K562 (cell line): Measurements from ENCODE around the gene FBXO8. TPM values are rescaled to one million over a fixed set of nuclear protein-coding genes. Genes with fewer than 3 reads are reported as not detected.

Experiments
- ATAC-seq: fragments of 200-7000 bp; cut with Tn5 transposase; 3 replicates; pipeline ENCODE4 v1.9.1; 2020; ENCODE audit warnings: moderate library complexity
- BruUV-seq: library from RNA; stranded (reverse); fragments of 400-500 nt; replicated peaks from 2 replicates; lab custom pipeline; 2021; lab: Mats Ljungman, UMichigan
- CTCF ChIA-PET: fragments of 300-600 bp; formaldehyde crosslinking; extraction: SDS; loops from one replicate; lab custom pipeline; 2021; ENCODE audit warnings: low intra/inter-chr PET ratio; lab: Yijun Ruan, JAX
- POLR2A ChIA-PET: fragments of 300-600, 350-650 bp; sonication (Branson Sonifier 250); formaldehyde crosslinking; extraction: SDS; loops from one replicate; lab custom pipeline; 2021; ENCODE audit warnings: antibody characterized with exemption, inconsistent platforms; lab: Yijun Ruan, JAX
- DNase-seq, 4 experiments: peaks; one replicate each; pipeline versions ENCODE4 v3.0.0 to v3.0.0-alpha.2; 2011 to 2018; ENCODE audit warnings: low spot score in 3 of 4, mixed read lengths in 3 of 4; ENCODE audit errors: extremely low read depth in 1 of 4
- FAIRE-seq: peaks from 2 replicates; lab custom pipeline; 2011; peaks lifted over from hg19 to GRCh38; lab: Jason Lieb, UNC
- H2AFZ ChIP-seq: 2 replicates; pipeline ENCODE4 v1.6.0; 2011; ENCODE audit warnings: low read depth, low read length, control low read depth, inconsistent platforms
- H3K27ac ChIP-seq: fragments of 200-600 bp; 3 replicates; pipeline ENCODE4 v1.8.0; 2011; ENCODE audit warnings: low read depth, mild to moderate bottlenecking, control low read depth, inconsistent platforms, low read length, moderate library complexity, mixed read lengths; ENCODE audit errors: extremely low read depth
- H3K27me3 ChIP-seq, 2 experiments: fragments of 300-600 bp in 1 of 2; 2 replicates in 1 of 2; 3 replicates in 1 of 2; pipeline versions ENCODE4 v1.6.0 to v1.8.0; 2011; ENCODE audit warnings: inconsistent platforms in 2 of 2, low read length in 2 of 2, mild to moderate bottlenecking in 1 of 2, mixed read lengths in 1 of 2, moderate library complexity in 1 of 2; ENCODE audit not compliant: control insufficient read depth in 2 of 2, insufficient read depth in 2 of 2
- H3K36me3 ChIP-seq: fragments of 300-600 bp; 3 replicates; pipeline ENCODE4 v1.8.0; 2011; ENCODE audit warnings: mild to moderate bottlenecking, low read length, inconsistent platforms; ENCODE audit not compliant: control insufficient read depth, insufficient read depth
- H3K4me1 ChIP-seq, 2 experiments: fragments of 200-600 bp in 1 of 2; replicated peaks in 1 of 2; 2 replicates in 1 of 2; 3 replicates in 1 of 2; pipeline versions ENCODE4 v1.5.1 to v1.8.0; 2011; ENCODE audit warnings: inconsistent platforms in 2 of 2, low read length in 2 of 2, mild to moderate bottlenecking in 1 of 2, mixed read lengths in 1 of 2, moderate library complexity in 1 of 2; ENCODE audit not compliant: control insufficient read depth in 2 of 2, insufficient read depth in 2 of 2
- H3K4me2 ChIP-seq: 2 replicates; pipeline ENCODE4 v1.6.1; 2011; ENCODE audit warnings: low read length, control low read depth, inconsistent platforms, mixed read lengths; ENCODE audit not compliant: insufficient read depth
- H3K4me3 ChIP-seq: fragments of 200-600 bp; sonication (generic), shearing (Covaris generic); 2 replicates; pipeline ENCODE4 v1.5.1; 2016; ENCODE audit warnings: control low read depth, inconsistent platforms
- H3K79me2 ChIP-seq: fragments of 200-600 bp; 3 replicates; pipeline ENCODE4 v1.8.0; 2011; ENCODE audit warnings: low read length, inconsistent platforms; ENCODE audit not compliant: control insufficient read depth, insufficient read depth
- H3K9ac ChIP-seq, 2 experiments: 2 replicates each; pipeline versions ENCODE4 v1.6.0 to v1.6.1; 2011; ENCODE audit warnings: low read depth in 2 of 2, low read length in 2 of 2, control low read depth in 1 of 2, inconsistent platforms in 1 of 2, mild to moderate bottlenecking in 1 of 2, mixed read lengths in 1 of 2; ENCODE audit not compliant: insufficient read depth in 1 of 2
- H3K9me1 ChIP-seq: one replicate; pipeline ENCODE4 v1.6.0; 2011; ENCODE audit warnings: inconsistent platforms, mild to moderate bottlenecking, low read length, moderate library complexity; ENCODE audit not compliant: control insufficient read depth, insufficient read depth
- H3K9me3 ChIP-seq: replicated peaks from 2 replicates; pipeline ENCODE4 v1.5.1; 2011; ENCODE audit warnings: low read depth, low read length, inconsistent platforms; ENCODE audit not compliant: control insufficient read depth, insufficient read depth
- H4K20me1 ChIP-seq: replicated peaks from 2 replicates; pipeline ENCODE4 v1.6.1; 2011; ENCODE audit warnings: low read length, inconsistent platforms, mixed read lengths; ENCODE audit not compliant: control insufficient read depth, insufficient read depth
- CBFA2T3 ChIP-seq: fragments of 450-650 bp; IDR thresholded peaks from 2 replicates; pipeline ENCODE4 v1.6.1; 2017
- CREB1 ChIP-seq, 2 experiments: sonication (generic) in 1 of 2; formaldehyde crosslinking in 1 of 2; IDR thresholded peaks; 2 replicates each; pipeline versions ENCODE4 v1.6.1 to v1.8.0; 2012 to 2022; ENCODE audit warnings: inconsistent platforms in 1 of 2, mild to moderate bottlenecking in 1 of 2, missing genetic modification reagents in 1 of 2, moderate library complexity in 1 of 2
- DNMT1 ChIP-seq: fragments of 450-650 bp; IDR thresholded peaks from 2 replicates; pipeline ENCODE4 v1.6.1; 2016; ENCODE audit warnings: antibody characterized with exemption, mild to moderate bottlenecking
- HNRNPLL ChIP-seq: fragments of 200-400 bp; formaldehyde crosslinking; IDR thresholded peaks from 2 replicates; pipeline ENCODE4 v1.6.1; 2017; ENCODE audit warnings: low read length, low read depth, mild to moderate bottlenecking; ENCODE audit not compliant: poor library complexity, severe bottlenecking
- HSF4 ChIP-seq: fragments of 250-450 bp; sonication (Bioruptor Pico); IDR thresholded peaks from 2 replicates; pipeline ENCODE4 v2.1.2; 2022; ENCODE audit warnings: mild to moderate bottlenecking, moderate library complexity, borderline replicate concordance
- LARP7 ChIP-seq: fragments of 450-650 bp; IDR thresholded peaks from 2 replicates; pipeline ENCODE4 v1.6.1; 2016
- SREBF2 ChIP-seq: sonication (generic); formaldehyde crosslinking; IDR thresholded peaks from 2 replicates; pipeline ENCODE4 v1.4.0; 2020; ENCODE audit warnings: mild to moderate bottlenecking, missing genetic modification reagents
- TCF3 ChIP-seq: sonication (generic); formaldehyde crosslinking; IDR thresholded peaks from 2 replicates; pipeline ENCODE4 v1.4.0; 2020; ENCODE audit warnings: mild to moderate bottlenecking, missing genetic modification reagents
- TEAD4 ChIP-seq, 2 experiments: sonication (generic) in 1 of 2; formaldehyde crosslinking in 1 of 2; IDR thresholded peaks; 2 replicates each; pipeline versions ENCODE4 v1.6.1 to v1.8.0; 2012 to 2022; ENCODE audit warnings: borderline replicate concordance in 1 of 2, inconsistent platforms in 1 of 2, low read length in 1 of 2, mild to moderate bottlenecking in 1 of 2, missing genetic modification reagents in 1 of 2
- ZNF165 ChIP-seq: fragments of 250-450 bp; sonication (Bioruptor Pico); IDR thresholded peaks from 2 replicates; pipeline ENCODE4 v1.4.0; 2020; ENCODE audit warnings: borderline replicate concordance
- ZNF24 ChIP-seq: fragments of 450-650 bp; IDR thresholded peaks from 2 replicates; pipeline ENCODE4 v1.6.1; 2016
- ZNF316 ChIP-seq: fragments of 450-650 bp; IDR thresholded peaks from 2 replicates; pipeline ENCODE4 v1.6.1; 2016
- ZNF668 ChIP-seq: fragments of 250-450 bp; sonication (Bioruptor Pico); IDR thresholded peaks from 2 replicates; pipeline ENCODE4 v1.8.0; 2022; ENCODE audit warnings: mild to moderate bottlenecking, inconsistent platforms
- ZNF778 ChIP-seq: fragments of 450-650 bp; formaldehyde crosslinking; IDR thresholded peaks from 2 replicates; pipeline ENCODE4 v1.4.0; 2020; ENCODE audit warnings: mild to moderate bottlenecking, moderate library complexity
- ZZZ3 ChIP-seq: fragments of 450-650 bp; IDR thresholded peaks from 2 replicates; pipeline ENCODE4 v1.6.1; 2016; ENCODE audit warnings: antibody characterized with exemption, mild to moderate bottlenecking, moderate library complexity
- in situ Hi-C: fragments of 300-500 bp; cut with MboI; formaldehyde crosslinking; loops from 4 replicates; pipeline ENCODE4 v1.15.0; 2018; ENCODE audit warnings: inconsistent platforms, mixed read lengths
- intact Hi-C: fragments of 100-400 bp; cut with micrococcal nuclease; formaldehyde crosslinking; loops from 2 replicates; pipeline ENCODE4 v1.14.2; 2022
- polyA plus RNA-seq, 8 experiments: library from polyadenylated mRNA; depleted of rRNA in 4 of 8; stranded (reverse) in 5 of 8; unstranded in 3 of 8; fragments of >200 nt; fragmentation: Nextera tagmentation in 2 of 8; fragmentation: Illumina TruSeq in 1 of 8; extraction: Ambion mirVana in 2 of 8; extraction: Trizol in 1 of 8; gene quantifications; 2 replicates each; pipeline versions ENCODE4 v1.2.1 to v1.2.3, GENCODE V29; 2011 to 2014; ENCODE audit warnings: inconsistent platforms in 1 of 8, missing spikeins in 1 of 8
- total RNA-seq, 7 experiments: library from RNA; depleted of rRNA in 6 of 7; stranded (reverse); fragments of >200 nt in 6 of 7; fragmentation: Illumina TruSeq in 2 of 7; extraction: Trizol in 2 of 7; gene quantifications; 2 replicates each; pipeline versions ENCODE4 v1.2.1 to v1.2.3, GENCODE V29; 2011 to 2021; ENCODE audit warnings: low replicate concordance in 1 of 7
- TF ChIP-seq, protein P1 (sequence below): fragments of 150-350 bp; IDR thresholded peaks from 2 replicates; pipeline ENCODE4 v1.6.1; 2014; ENCODE audit warnings: low read depth, mild to moderate bottlenecking, low read length, borderline replicate concordance
- TF ChIP-seq, protein P2 (sequence below): sonication (generic); formaldehyde crosslinking; IDR thresholded peaks from 2 replicates; pipeline ENCODE4 v1.8.0; 2023; ENCODE audit warnings: mild to moderate bottlenecking, missing genetic modification reagents
- TF ChIP-seq, protein P3 (sequence below): sonication (generic); formaldehyde crosslinking; IDR thresholded peaks from 2 replicates; pipeline ENCODE4 v1.5.0; 2020; ENCODE audit warnings: missing genetic modification reagents

FBXO8 gene
- total and polyA plus RNA-seq, 9 of the 15 experiments (the other 6 are each of a cell fraction or from before 2014, with no cell fraction given): 12.9 to 27.1 (median 14.8) TPM

DNA sequence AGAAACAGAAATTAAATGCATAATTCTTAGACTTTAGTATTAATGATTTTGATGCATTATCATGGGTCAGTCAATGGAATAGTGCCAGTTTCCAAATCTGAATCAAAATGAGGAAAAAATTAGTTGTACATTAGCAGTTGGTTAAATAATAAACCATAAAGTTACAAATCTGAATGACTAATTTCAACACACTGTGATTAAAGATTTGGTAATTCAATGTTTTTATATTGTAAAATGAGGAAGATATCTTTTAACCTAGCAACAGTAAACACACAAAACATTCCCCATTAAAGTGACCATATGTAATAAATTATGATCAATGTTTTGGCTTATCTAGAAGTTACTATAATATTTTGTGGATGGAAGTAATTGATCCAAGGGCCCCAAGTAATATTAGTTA is 1.6 kb downstream of the FBXO8 start:
- Histone ChIP-seq H3K4me2 (peak overlapping the region; percentile 95), H2AFZ (no peak overlapping the region), H3K9me3 (no peaks in the 10 kb centered on the region; the same call in 1 of the 2 replicates), H3K36me3 (peaks cover under 1% of the 10 kb centered on the region; the same call in 1 of the 3 replicates), H3K27ac (peak overlapping the region; percentile 100; the same call in 2 of the 3 replicates), H3K79me2 (peaks cover 100% of the 10 kb centered on the region), H3K9me1 (no peaks in the 10 kb centered on the region), H3K9ac (peak overlapping the region in 1 of 2 experiments; percentile 99; a peak in 2 of 4 replicates), H3K4me1 (peaks cover 0 to 3% of the 10 kb centered on the region in 2 experiments; a peak in 3 of 5 replicates), H4K20me1 (no peaks in the 10 kb centered on the region), H3K27me3 (no peaks in the 10 kb centered on the region), H3K4me3 (peak overlapping the region; percentile 65)
- POLR2A ChIA-PET: interaction anchor here (0.9 to 1.0 kb wide), 2 partner anchors 15 to 142 kb away, joined by 3 read pairs; no protein-coding TSS in a partner anchor
- no peak for TF ChIP-seq ZZZ3
- no peak for TF ChIP-seq ZNF24
- no peak for TF ChIP-seq DNMT1
- no peak for TF ChIP-seq ZNF165 (CRISPR knock-in tag)
- TF ChIP-seq HNRNPLL: no peak
- TF ChIP-seq, protein P1, sequence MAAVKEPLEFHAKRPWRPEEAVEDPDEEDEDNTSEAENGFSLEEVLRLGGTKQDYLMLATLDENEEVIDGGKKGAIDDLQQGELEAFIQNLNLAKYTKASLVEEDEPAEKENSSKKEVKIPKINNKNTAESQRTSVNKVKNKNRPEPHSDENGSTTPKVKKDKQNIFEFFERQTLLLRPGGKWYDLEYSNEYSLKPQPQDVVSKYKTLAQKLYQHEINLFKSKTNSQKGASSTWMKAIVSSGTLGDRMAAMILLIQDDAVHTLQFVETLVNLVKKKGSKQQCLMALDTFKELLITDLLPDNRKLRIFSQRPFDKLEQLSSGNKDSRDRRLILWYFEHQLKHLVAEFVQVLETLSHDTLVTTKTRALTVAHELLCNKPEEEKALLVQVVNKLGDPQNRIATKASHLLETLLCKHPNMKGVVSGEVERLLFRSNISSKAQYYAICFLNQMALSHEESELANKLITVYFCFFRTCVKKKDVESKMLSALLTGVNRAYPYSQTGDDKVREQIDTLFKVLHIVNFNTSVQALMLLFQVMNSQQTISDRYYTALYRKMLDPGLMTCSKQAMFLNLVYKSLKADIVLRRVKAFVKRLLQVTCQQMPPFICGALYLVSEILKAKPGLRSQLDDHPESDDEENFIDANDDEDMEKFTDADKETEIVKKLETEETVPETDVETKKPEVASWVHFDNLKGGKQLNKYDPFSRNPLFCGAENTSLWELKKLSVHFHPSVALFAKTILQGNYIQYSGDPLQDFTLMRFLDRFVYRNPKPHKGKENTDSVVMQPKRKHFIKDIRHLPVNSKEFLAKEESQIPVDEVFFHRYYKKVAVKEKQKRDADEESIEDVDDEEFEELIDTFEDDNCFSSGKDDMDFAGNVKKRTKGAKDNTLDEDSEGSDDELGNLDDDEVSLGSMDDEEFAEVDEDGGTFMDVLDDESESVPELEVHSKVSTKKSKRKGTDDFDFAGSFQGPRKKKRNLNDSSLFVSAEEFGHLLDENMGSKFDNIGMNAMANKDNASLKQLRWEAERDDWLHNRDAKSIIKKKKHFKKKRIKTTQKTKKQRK: no peak
- TF ChIP-seq, protein P2, sequence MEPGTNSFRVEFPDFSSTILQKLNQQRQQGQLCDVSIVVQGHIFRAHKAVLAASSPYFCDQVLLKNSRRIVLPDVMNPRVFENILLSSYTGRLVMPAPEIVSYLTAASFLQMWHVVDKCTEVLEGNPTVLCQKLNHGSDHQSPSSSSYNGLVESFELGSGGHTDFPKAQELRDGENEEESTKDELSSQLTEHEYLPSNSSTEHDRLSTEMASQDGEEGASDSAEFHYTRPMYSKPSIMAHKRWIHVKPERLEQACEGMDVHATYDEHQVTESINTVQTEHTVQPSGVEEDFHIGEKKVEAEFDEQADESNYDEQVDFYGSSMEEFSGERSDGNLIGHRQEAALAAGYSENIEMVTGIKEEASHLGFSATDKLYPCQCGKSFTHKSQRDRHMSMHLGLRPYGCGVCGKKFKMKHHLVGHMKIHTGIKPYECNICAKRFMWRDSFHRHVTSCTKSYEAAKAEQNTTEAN: no peak
- TF ChIP-seq, protein P3, sequence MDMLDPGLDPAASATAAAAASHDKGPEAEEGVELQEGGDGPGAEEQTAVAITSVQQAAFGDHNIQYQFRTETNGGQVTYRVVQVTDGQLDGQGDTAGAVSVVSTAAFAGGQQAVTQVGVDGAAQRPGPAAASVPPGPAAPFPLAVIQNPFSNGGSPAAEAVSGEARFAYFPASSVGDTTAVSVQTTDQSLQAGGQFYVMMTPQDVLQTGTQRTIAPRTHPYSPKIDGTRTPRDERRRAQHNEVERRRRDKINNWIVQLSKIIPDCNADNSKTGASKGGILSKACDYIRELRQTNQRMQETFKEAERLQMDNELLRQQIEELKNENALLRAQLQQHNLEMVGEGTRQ (CRISPR knock-in tag): no peak
- TF ChIP-seq HSF4: no peak
- TF ChIP-seq TCF3: no peak
- no peak for TF ChIP-seq CBFA2T3
- TF ChIP-seq LARP7: no peak
- no peak for TF ChIP-seq CREB1 (IDR thresholded peaks at IDR 0.05)
- no peak for TF ChIP-seq CREB1 (CRISPR knock-in tag; IDR thresholded peaks at IDR 0.05)
- TF ChIP-seq TEAD4 (IDR thresholded peaks at IDR 0.05; ENCODE audit: low read length): no peak
- TF ChIP-seq TEAD4 (CRISPR knock-in tag; IDR thresholded peaks at IDR 0.05; ENCODE audit: borderline replicate concordance): no peak
- no peak for TF ChIP-seq ZNF668 (CRISPR knock-in tag)
- TF ChIP-seq ZNF316: no peak
- no peak for TF ChIP-seq SREBF2 (CRISPR knock-in tag)
- TF ChIP-seq ZNF778 (CRISPR knock-in tag): no peak
- intact Hi-C loops: loop anchor here (10.0 kb wide), 1 partner anchor 947 kb away; the partner anchor contains the start of gene HMGB2
- CTCF ChIA-PET: no interaction called here
- FAIRE-seq (no peak), ATAC-seq (no peak), DNase-seq (no peak)
- BruUV-seq: no TSS peak
- in situ Hi-C loops: no loop called here
